ENCODE results near the gene DLG5.

DNA sequence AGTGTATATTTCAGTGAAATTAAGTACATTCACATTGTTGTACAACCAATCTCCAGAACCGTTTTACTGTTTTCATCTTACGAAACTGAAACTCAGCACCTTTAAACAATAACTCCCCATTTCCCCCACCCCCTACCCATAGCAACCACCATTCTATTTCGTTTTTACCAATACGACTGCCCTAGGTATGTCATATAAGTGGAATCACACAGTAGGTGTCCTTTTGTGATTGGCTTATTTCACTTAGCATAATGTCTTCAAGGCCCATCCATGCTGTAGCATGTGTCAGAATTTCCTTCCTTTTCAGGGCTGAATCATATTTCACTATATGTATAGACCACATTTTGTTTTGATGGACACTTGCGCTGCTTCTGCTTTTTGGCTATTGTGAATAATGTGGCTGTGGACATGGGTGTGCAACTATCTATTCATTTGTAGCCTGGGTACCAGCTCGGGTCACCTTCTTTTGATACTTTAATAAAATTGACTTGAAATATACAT, 34.3 kb upstream of the DLG5 start:
- TF ChIP-seq POLR2AphosphoS5 (IDR thresholded peaks at IDR 0.05; ENCODE audit: low read depth, low read length) (no peak), TAF1 (IDR thresholded peaks at IDR 0.05; ENCODE audit: borderline replicate concordance, insufficient read depth, low read length) (no peak)

Data from PFSK-1 (cell line).